Neural crest cell (in vitro differentiated cells): Measurements from ENCODE around the gene TMEM154. TPM values are rescaled to one million over a fixed set of nuclear protein-coding genes. Genes with fewer than 3 reads are reported as not detected.

Experiments used
- DNase-seq: peaks from one replicate; pipeline ENCODE4 v3.0.0; 2021; ENCODE audit warnings: low read depth, mixed read lengths, low spot score
- H3K27ac Mint-ChIP-seq: one replicate; pipeline ENCODE4 v1.8.0; 2021; ENCODE audit warnings: mild to moderate bottlenecking, mixed read lengths; ENCODE audit not compliant: unreplicated experiment
- H3K27me3 Mint-ChIP-seq: 2 replicates; pipeline ENCODE4 v1.8.0; 2021; ENCODE audit warnings: low read depth, mild to moderate bottlenecking, mixed read lengths
- H3K36me3 Mint-ChIP-seq: 2 replicates; pipeline ENCODE4 v1.8.0; 2021; ENCODE audit warnings: low read depth, mild to moderate bottlenecking, mixed read lengths
- H3K4me1 Mint-ChIP-seq: 2 replicates; pipeline ENCODE4 v1.8.0; 2021; ENCODE audit warnings: mixed read lengths
- H3K4me3 Mint-ChIP-seq: one replicate; pipeline ENCODE4 v1.8.0; 2021; ENCODE audit warnings: mild to moderate bottlenecking, mixed read lengths
- H3K9me3 Mint-ChIP-seq: 2 replicates; pipeline ENCODE4 v1.8.0; 2021; ENCODE audit warnings: mixed read lengths
- total RNA-seq: library from RNA; stranded (reverse); gene quantifications from 2 replicates; pipeline ENCODE4 v1.2.1, GENCODE V29; 2021
- TF ChIP-seq, protein P1 (sequence below): fragments of 200-600 bp; sonication (generic); conservative IDR thresholded peaks from 2 replicates; pipeline ENCODE4 v1.5.0; 2021; ENCODE audit warnings: antibody characterized with exemption, mild to moderate bottlenecking

The TMEM154 gene
- total RNA-seq, 1 donor from 2014 or later = 0.44 TPM

DNA sequence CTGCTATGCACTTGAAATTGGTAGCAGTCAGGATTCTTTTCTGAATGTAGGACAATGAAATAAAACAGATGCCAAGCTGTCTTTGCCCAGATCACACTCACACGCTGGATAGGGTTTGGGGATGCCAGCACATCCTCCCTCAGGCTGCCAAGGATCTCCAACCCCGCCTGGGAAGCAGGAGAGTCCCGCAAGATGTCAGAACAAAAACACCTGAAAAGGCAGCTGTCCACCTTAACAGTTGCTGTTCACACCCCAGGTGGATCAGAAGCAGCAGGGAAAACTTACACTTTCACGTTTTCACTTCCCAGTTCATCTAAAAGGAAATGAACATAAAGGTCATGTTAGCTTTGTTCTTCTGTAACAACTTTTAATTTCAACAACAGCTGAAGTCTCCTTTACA, 35.7 kb downstream of the TMEM154 start:
- Mint-ChIP-seq H3K27ac (no peak overlapping the region), H3K36me3 (no peaks in the 10 kb centered on the region), H3K4me1 (peaks cover 33% of the 10 kb centered on the region), H3K9me3 (no peaks in the 10 kb centered on the region), H3K4me3 (no peak overlapping the region), H3K27me3 (no peaks in the 10 kb centered on the region)
- TF ChIP-seq, protein P1, sequence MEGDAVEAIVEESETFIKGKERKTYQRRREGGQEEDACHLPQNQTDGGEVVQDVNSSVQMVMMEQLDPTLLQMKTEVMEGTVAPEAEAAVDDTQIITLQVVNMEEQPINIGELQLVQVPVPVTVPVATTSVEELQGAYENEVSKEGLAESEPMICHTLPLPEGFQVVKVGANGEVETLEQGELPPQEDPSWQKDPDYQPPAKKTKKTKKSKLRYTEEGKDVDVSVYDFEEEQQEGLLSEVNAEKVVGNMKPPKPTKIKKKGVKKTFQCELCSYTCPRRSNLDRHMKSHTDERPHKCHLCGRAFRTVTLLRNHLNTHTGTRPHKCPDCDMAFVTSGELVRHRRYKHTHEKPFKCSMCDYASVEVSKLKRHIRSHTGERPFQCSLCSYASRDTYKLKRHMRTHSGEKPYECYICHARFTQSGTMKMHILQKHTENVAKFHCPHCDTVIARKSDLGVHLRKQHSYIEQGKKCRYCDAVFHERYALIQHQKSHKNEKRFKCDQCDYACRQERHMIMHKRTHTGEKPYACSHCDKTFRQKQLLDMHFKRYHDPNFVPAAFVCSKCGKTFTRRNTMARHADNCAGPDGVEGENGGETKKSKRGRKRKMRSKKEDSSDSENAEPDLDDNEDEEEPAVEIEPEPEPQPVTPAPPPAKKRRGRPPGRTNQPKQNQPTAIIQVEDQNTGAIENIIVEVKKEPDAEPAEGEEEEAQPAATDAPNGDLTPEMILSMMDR = no peak
- DNase-seq = no peak

DNA sequence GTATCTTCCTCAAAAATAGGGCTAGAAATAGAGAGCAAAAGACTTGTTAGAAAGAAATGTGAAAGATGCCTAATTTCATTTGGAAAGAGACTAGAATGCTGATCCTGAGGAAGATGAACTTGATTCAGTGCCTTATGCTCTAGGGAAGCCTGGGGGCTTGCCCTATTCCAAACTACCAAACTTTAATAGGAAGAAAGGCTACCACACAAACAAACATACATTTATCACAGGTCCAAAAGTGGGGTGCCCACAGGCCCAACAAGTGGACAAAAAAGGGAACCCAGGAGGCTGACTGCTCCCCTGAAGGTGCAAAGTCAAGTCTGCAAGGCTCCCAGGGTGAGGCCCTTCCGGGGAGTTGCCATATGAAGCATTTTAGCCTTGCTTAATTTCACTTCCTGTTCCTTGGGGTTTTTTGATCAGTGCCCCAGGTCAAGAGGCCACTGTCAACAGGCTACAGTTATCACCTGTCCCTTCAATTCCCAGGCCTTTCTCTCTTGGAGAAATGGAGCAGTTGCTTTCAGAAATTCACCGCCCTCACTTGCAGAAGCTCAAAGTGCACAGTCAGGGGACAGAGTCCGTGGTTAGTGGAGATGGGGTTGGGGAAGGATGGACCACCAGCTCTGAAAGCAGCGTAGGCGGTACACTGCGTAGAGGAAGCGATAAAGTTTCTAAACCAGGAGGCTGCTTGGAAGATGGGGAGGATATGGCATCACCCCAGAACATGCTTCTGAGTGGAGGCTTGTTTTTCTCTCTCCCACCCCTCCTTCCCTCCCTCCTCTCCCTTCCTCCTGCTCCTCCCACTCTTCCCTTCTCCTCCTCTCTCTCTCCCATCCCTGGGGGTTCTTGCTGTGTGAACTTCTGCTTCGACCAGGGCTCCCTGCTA, 36.4 kb downstream of the TMEM154 start:
- Mint-ChIP-seq H3K36me3 (no peaks in the 10 kb centered on the region), H3K4me1 (peaks cover 33% of the 10 kb centered on the region), H3K27ac (no peak overlapping the region), H3K27me3 (no peaks in the 10 kb centered on the region), H3K9me3 (no peaks in the 10 kb centered on the region), H3K4me3 (no peak overlapping the region)
- DNase-seq = no peak
- TF ChIP-seq, protein P1 = no peak

DNA sequence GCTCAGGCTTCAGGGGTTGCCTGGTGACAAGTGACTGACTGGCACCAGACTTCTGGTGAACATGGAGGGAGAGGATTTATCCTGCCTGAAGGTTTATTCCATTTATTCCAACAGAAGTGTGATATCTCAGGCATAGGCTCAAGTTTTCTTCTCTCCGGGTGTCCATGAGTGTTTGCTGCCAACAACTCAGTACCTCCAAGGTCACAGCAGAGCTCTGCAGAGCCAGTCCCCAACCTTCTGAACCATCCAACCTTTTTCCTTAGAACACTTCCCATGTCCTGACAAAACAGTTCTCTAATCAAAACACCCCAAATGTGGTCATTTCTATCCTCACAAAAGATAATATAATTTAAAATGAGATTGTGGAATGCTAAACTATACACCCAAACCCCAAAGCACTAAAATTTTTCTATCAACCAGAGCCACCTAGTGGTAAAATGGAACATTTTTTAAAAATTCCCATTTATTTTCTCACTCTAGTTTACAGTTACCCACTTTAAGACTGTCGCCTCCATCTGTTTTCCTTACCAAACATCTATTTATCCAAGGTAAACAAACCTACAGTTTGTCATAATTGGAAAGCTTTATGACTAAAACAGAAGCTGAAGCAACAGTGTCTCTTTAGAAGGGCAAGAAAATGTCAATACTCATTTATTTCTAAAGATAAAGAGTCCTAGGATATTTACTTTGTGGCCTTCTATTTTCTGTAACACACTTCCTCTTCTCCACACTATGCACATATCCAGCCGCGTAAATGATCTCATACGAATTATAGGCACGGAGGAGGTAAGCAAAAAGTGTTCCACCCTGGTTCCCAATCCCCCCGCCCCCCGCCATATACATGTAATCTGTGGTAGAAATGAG, 39.5 kb downstream of the TMEM154 start:
- TF ChIP-seq, protein P1 = peak; percentile 85
- no peaks in the 10 kb centered on the region for H3K36me3 Mint-ChIP-seq
- no peaks in the 10 kb centered on the region for H3K27me3 Mint-ChIP-seq
- H3K9me3 Mint-ChIP-seq = no peaks in the 10 kb centered on the region
- H3K4me3 Mint-ChIP-seq = no peak overlapping the region
- no peak for DNase-seq
- H3K4me1 Mint-ChIP-seq = peaks cover 17% of the 10 kb centered on the region
- H3K27ac Mint-ChIP-seq = no peak overlapping the region

DNA sequence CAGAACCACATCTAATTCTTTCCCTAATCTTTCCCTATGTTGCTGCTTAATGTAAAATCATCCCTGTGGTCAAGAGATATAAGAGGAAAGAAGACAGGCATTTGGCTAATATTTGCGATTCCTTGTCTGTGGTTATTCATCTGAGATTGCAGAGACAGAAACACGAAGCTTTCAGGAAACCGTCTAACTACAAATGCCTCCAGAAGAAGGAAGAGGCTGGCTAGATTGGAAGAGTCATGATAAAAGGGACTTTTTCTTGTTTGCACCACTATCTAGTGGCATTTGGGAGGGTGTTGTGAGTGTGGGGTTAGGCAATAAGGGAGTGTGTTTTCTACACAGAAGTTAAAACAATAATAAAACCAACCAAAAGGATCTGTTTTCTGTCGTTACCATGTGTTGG, 43.9 kb downstream of the TMEM154 start:
- Mint-ChIP-seq H3K27ac (no peak overlapping the region), H3K27me3 (no peaks in the 10 kb centered on the region), H3K36me3 (no peaks in the 10 kb centered on the region), H3K4me3 (no peak overlapping the region), H3K4me1 (peaks cover 7% of the 10 kb centered on the region), H3K9me3 (no peaks in the 10 kb centered on the region)
- DNase-seq = no peak
- TF ChIP-seq, protein P1 = no peak

DNA sequence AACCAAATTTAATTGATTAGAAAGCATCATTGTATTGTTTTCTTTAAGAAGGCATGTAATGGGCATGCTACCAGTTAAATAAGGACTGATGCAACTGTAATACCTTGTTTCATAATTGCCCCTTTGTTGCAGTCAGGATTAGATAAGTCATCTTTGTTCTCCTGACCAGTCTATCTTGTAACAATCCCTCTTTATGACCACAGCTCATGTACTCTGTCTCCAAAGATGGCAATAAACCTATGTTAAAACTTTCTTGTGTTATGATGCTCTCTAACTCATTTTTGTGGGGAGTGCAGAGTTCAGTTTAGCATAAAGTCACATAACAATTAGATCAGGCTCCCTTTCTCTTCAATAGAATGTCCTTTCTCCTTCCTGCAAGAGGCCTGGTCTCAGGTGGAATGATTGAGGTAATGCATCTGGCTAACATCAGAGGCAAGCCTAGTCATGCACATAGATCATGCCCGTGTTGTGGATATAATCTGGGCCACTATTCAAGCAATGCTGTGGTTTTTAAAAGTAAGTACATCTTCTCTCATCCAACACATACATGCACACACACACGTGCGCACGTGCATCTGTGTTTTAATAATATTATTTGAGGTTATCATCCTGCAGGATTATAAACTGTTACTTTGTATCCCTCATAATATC, 45.6 kb downstream of the TMEM154 start:
- Mint-ChIP-seq H3K27me3 (no peaks in the 10 kb centered on the region), H3K27ac (no peak overlapping the region), H3K36me3 (no peaks in the 10 kb centered on the region), H3K4me1 (peaks cover 7% of the 10 kb centered on the region), H3K9me3 (peaks cover 3% of the 10 kb centered on the region), H3K4me3 (no peak overlapping the region)
- DNase-seq = no peak
- TF ChIP-seq, protein P1 = no peak
